ENCODE measurements around the gene CES2. TPM values are rescaled to one million over a fixed set of nuclear protein-coding genes. Genes with fewer than 3 reads are reported as not detected.

Gene CES2
- total RNA-seq, 1 experiment from 2014 or later: 45.5 TPM

GRCh38 chr16:66904428-66904845, 30.9 kb upstream of the CES2 start:
- BruUV-seq (replicated peaks): no TSS peak
- Mint-ChIP-seq H3K36me3 (ENCODE audit: insufficient read depth, unreplicated experiment) (no peaks in the 10 kb centered on the region), H3K4me1 (ENCODE audit: low read depth, unreplicated experiment) (peaks cover 30% of the 10 kb centered on the region), H3K27me3 (ENCODE audit: insufficient read depth, unreplicated experiment) (no peaks in the 10 kb centered on the region), H3K4me3 (ENCODE audit: unreplicated experiment) (no peak overlapping the region), H3K9me3 (ENCODE audit: unreplicated experiment) (no peaks in the 10 kb centered on the region), H3K27ac (ENCODE audit: unreplicated experiment) (peak overlapping the region; percentile 40)
- no peaks in the 10 kb centered on the region for H3K27me3 ChIP-seq (replicated peaks; ENCODE audit: control insufficient read depth, insufficient read depth, low read length)
- no peak overlapping the region for H3K4me3 ChIP-seq (ENCODE audit: low read depth, low read length)
- no peak for DNase-seq
- no peaks in the 10 kb centered on the region for H3K9me3 ChIP-seq
- H3K4me1 ChIP-seq: peaks cover 53% of the 10 kb centered on the region
- ChIA-PET CTCF (interaction anchor here (0.9 to 1.8 kb wide), 5 partner anchors 9 to 36 kb away, joined by 3 to 6 read pairs (median 6); no protein-coding TSS in a partner anchor), POLR2A (no interaction called here)
- TF ChIP-seq CTCF (IDR thresholded peaks at IDR 0.05; ENCODE audit: insufficient read depth in 1 of 2, low read depth in 1 of 2, low read length in 1 of 2, severe bottlenecking in 1 of 2, unreplicated experiment in 1 of 2): no peak
- intact Hi-C loops (cut with micrococcal nuclease; ENCODE audit: unreplicated experiment): no loop called here
- H3K36me3 ChIP-seq (ENCODE audit: control insufficient read depth, insufficient read depth, low read length): no peaks in the 10 kb centered on the region

- no peak for TF ChIP-seq CTCF (IDR thresholded peaks at IDR 0.05; ENCODE audit: insufficient read depth in 1 of 2, low read depth in 1 of 2, low read length in 1 of 2, severe bottlenecking in 1 of 2, unreplicated experiment in 1 of 2)
- peak; percentile 63 to 73 for DNase-seq
Measured at GRCh38 chr16:66904846-66905632, 30.3 kb upstream of the CES2 start.

GRCh38 chr16:66905633-66906539, 29.4 kb upstream of the CES2 start:
- ChIA-PET CTCF (interaction anchor here (0.7 to 1.9 kb wide), 8 partner anchors 10 to 112 kb away, joined by 3 to 6 read pairs (median 4); no protein-coding TSS in a partner anchor), POLR2A (interaction anchor here (1.5 kb wide), 1 partner anchor 25 kb away, joined by 4 read pairs; the partner anchor contains the start of gene PDP2)
- H3K4me3 Mint-ChIP-seq (ENCODE audit: unreplicated experiment): no peak overlapping the region
- peak overlapping the region; percentile 40 for H3K27ac Mint-ChIP-seq (ENCODE audit: unreplicated experiment)
- H3K9me3 Mint-ChIP-seq (ENCODE audit: unreplicated experiment): no peaks in the 10 kb centered on the region
- no peak overlapping the region for H3K4me3 ChIP-seq (ENCODE audit: low read depth, low read length)
- H3K36me3 ChIP-seq (ENCODE audit: control insufficient read depth, insufficient read depth, low read length): no peaks in the 10 kb centered on the region
- H3K9me3 ChIP-seq: no peaks in the 10 kb centered on the region
- H3K27me3 Mint-ChIP-seq (ENCODE audit: insufficient read depth, unreplicated experiment): no peaks in the 10 kb centered on the region
- no peaks in the 10 kb centered on the region for H3K27me3 ChIP-seq (replicated peaks; ENCODE audit: control insufficient read depth, insufficient read depth, low read length)
- H3K36me3 Mint-ChIP-seq (ENCODE audit: insufficient read depth, unreplicated experiment): no peaks in the 10 kb centered on the region
- peaks cover 40% of the 10 kb centered on the region for H3K4me1 ChIP-seq
- intact Hi-C loops (cut with micrococcal nuclease; ENCODE audit: unreplicated experiment): no loop called here
- peaks cover 20% of the 10 kb centered on the region for H3K4me1 Mint-ChIP-seq (ENCODE audit: low read depth, unreplicated experiment)
- peak; percentile 59 to 88 for DNase-seq
- no TSS peak for BruUV-seq (replicated peaks)
- no peak for TF ChIP-seq CTCF (IDR thresholded peaks at IDR 0.05; ENCODE audit: insufficient read depth in 1 of 2, low read depth in 1 of 2, low read length in 1 of 2, severe bottlenecking in 1 of 2, unreplicated experiment in 1 of 2)

More at GRCh38 chr16:66904846-66905632, 30.3 kb upstream of the CES2 start:
- H3K4me1 ChIP-seq: peaks cover 47% of the 10 kb centered on the region
- ChIA-PET CTCF (interaction anchor here (0.7 to 1.9 kb wide), 8 partner anchors 10 to 113 kb away, joined by 3 to 6 read pairs (median 4); no protein-coding TSS in a partner anchor), POLR2A (interaction anchor here (1.5 kb wide), 1 partner anchor 25 kb away, joined by 4 read pairs; the partner anchor contains the start of gene PDP2)
- Mint-ChIP-seq H3K9me3 (ENCODE audit: unreplicated experiment) (no peaks in the 10 kb centered on the region), H3K27ac (ENCODE audit: unreplicated experiment) (peak overlapping the region; percentile 40), H3K4me1 (ENCODE audit: low read depth, unreplicated experiment) (peaks cover 24% of the 10 kb centered on the region), H3K4me3 (ENCODE audit: unreplicated experiment) (peak overlapping the region; percentile 50), H3K27me3 (ENCODE audit: insufficient read depth, unreplicated experiment) (no peaks in the 10 kb centered on the region), H3K36me3 (ENCODE audit: insufficient read depth, unreplicated experiment) (no peaks in the 10 kb centered on the region)
- H3K9me3 ChIP-seq: no peaks in the 10 kb centered on the region
- no peaks in the 10 kb centered on the region for H3K36me3 ChIP-seq (ENCODE audit: control insufficient read depth, insufficient read depth, low read length)
- intact Hi-C loops (cut with micrococcal nuclease; ENCODE audit: unreplicated experiment): no loop called here
- no peak overlapping the region for H3K4me3 ChIP-seq (ENCODE audit: low read depth, low read length)
- no peaks in the 10 kb centered on the region for H3K27me3 ChIP-seq (replicated peaks; ENCODE audit: control insufficient read depth, insufficient read depth, low read length)
- no TSS peak for BruUV-seq (replicated peaks)

Data from Caco-2 (cell line).